ENCODE data around the gene METTL1. TPM values are rescaled to one million over a fixed set of nuclear protein-coding genes. Genes with fewer than 3 reads are reported as not detected.

Gene METTL1
- total and polyA plus RNA-seq, 2 donors (not counting 1 experiment from before 2014, with no cell fraction given): 9.1 to 9.2 TPM

DNA sequence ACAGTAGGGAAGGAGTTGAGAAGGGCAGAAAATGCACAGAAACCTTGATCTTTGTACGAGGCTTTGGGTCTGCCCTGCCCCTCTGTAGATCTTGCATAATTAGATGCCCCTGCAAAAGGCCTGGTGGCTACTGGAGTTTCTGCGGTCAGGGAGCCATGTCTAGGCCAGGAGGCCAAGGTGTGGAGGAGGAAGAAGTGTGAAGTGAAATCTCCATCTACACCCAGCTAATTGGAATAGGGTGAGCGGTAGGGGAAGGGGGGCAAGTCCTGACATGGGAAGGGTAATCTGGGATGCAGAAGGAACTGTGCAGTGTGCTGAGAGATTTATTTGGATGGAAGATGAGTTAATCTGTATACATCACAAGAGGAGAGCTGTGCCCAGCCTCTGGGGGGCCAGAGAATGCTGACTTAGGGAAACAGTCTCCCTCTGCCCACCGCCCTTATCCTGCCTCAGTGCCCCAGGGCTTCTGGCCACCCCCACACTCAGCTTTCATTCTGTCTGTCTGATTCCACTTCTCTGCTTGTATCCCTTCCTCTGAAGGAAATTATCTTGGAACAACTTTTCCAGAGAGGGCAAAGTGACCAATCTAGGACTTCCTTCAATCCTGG, 10.4 kb downstream of the METTL1 start:
- CTCF ChIA-PET: interaction anchor here (0.7 to 2.1 kb wide), 5 partner anchors 11 to 26 kb away, joined by 3 to 9 read pairs (median 6); partner anchors contain the start of genes EEF1AKMT3, METTL1, TSFM and TSPAN31
- no peak for ATAC-seq (ENCODE audit: low read depth)
- H3K9me3 Mint-ChIP-seq (ENCODE audit: insufficient read depth): no peaks in the 10 kb centered on the region
- Histone ChIP-seq H3K9ac (ENCODE audit: low read length) (no peak overlapping the region), H3K27me3 (replicated peaks in 1 of 4; ENCODE audit: control extremely low read depth in 1 of 4, control insufficient read depth in 3 of 4, insufficient read depth in 4 of 4, low read length in 3 of 4) (peaks cover 0 to 26% (median 14%) of the 10 kb centered on the region in 4 experiments), H2AFZ (ENCODE audit: insufficient read depth, low read depth, low read length, poor library complexity, severe bottlenecking) (no peak overlapping the region), H3K36me3 (replicated peaks in 1 of 2; ENCODE audit: control extremely low read depth in 1 of 2, control insufficient read depth in 1 of 2, extremely low read depth in 1 of 2, insufficient read depth in 2 of 2, low read length in 1 of 2) (peaks cover 1 to 41% of the 10 kb centered on the region in 2 experiments), H3K9me3 (ENCODE audit: control extremely low read depth in 1 of 3, control insufficient read depth in 2 of 3, insufficient read depth in 1 of 3, low read length in 2 of 3) (peaks cover 0 to 9% (median 0%) of the 10 kb centered on the region in 3 donors), H3K79me2 (ENCODE audit: control insufficient read depth, insufficient read depth, low read length) (peaks cover 65% of the 10 kb centered on the region), H3K4me2 (replicated peaks; ENCODE audit: low read depth, low read length, poor library complexity, severe bottlenecking) (no peak overlapping the region), H3K27ac (ENCODE audit: low read length in 2 of 2) (no peak overlapping the region), H4K20me1 (ENCODE audit: control insufficient read depth, insufficient read depth, low read length, poor library complexity, severe bottlenecking) (peaks cover 72% of the 10 kb centered on the region), H3K4me1 (ENCODE audit: control insufficient read depth in 2 of 2, insufficient read depth in 2 of 2, low read length in 2 of 2) (peaks cover 33 to 45% of the 10 kb centered on the region in 2 donors), H3K4me3 (ENCODE audit: control extremely low read depth in 1 of 5, extremely low read depth in 1 of 5, insufficient read depth in 1 of 5, low read depth in 2 of 5, low read length in 4 of 5) (no peak overlapping the region)
- H3K4me3 Mint-ChIP-seq: no peak overlapping the region
- TF ChIP-seq CTCF (IDR thresholded peaks at IDR 0.05) (no peak), EZH2 (IDR thresholded peaks at IDR 0.05; ENCODE audit: borderline replicate concordance, insufficient read depth, low read depth, low read length, poor library complexity, severe bottlenecking) (no peak)
- no peak overlapping the region for H3K27ac Mint-ChIP-seq
- POLR2A ChIA-PET: interaction anchor here (0.6 kb wide), 1 partner anchor 56 kb away, joined by 3 read pairs; no protein-coding TSS in a partner anchor
- peaks cover 49% of the 10 kb centered on the region for H3K4me1 Mint-ChIP-seq
- DNase-seq: no peak
- intact Hi-C loops (cut with micrococcal nuclease): no loop called here
- H3K27me3 Mint-ChIP-seq: peaks cover 21% of the 10 kb centered on the region
- WGBS (ENCODE audit: insufficient coverage): 81% methylated on average over 2 of the region's 4 CpGs

GRCh38 chr12:57760347-57760982, 11.4 kb downstream of the METTL1 start:
- TF ChIP-seq CTCF (IDR thresholded peaks at IDR 0.05) (no peak), EZH2 (IDR thresholded peaks at IDR 0.05; ENCODE audit: borderline replicate concordance, insufficient read depth, low read depth, low read length, poor library complexity, severe bottlenecking) (no peak)
- H3K4me2 ChIP-seq (replicated peaks; ENCODE audit: low read depth, low read length, poor library complexity, severe bottlenecking): no peak overlapping the region
- H3K27me3 ChIP-seq (replicated peaks in 1 of 4; ENCODE audit: control extremely low read depth in 1 of 4, control insufficient read depth in 3 of 4, insufficient read depth in 4 of 4, low read length in 3 of 4): peaks cover 0 to 16% (median 7%) of the 10 kb centered on the region in 4 experiments
- H3K27me3 Mint-ChIP-seq: peaks cover 14% of the 10 kb centered on the region
- H3K4me3 Mint-ChIP-seq: no peak overlapping the region
- 100% methylated on average over 1 of the region's 3 CpGs for WGBS (ENCODE audit: insufficient coverage)
- peaks cover 47% of the 10 kb centered on the region for H3K4me1 Mint-ChIP-seq
- intact Hi-C loops (cut with micrococcal nuclease): no loop called here
- no peak overlapping the region for H3K27ac Mint-ChIP-seq
- peaks cover 65% of the 10 kb centered on the region for H3K79me2 ChIP-seq (ENCODE audit: control insufficient read depth, insufficient read depth, low read length)
- no peak overlapping the region for H2AFZ ChIP-seq (ENCODE audit: insufficient read depth, low read depth, low read length, poor library complexity, severe bottlenecking)
- ChIA-PET CTCF (interaction anchor here (0.6 to 2.1 kb wide), 11 partner anchors 12 to 172 kb away, joined by 3 to 9 read pairs (median 5); partner anchors contain the start of genes EEF1AKMT3 and METTL1), POLR2A (no interaction called here)
- H3K4me3 ChIP-seq (ENCODE audit: control extremely low read depth in 1 of 5, extremely low read depth in 1 of 5, insufficient read depth in 1 of 5, low read depth in 2 of 5, low read length in 4 of 5): no peak overlapping the region
- ATAC-seq (ENCODE audit: low read depth): no peak
- no peak for DNase-seq
- peaks cover 0 to 6% (median 0%) of the 10 kb centered on the region in 3 donors for H3K9me3 ChIP-seq (ENCODE audit: control extremely low read depth in 1 of 3, control insufficient read depth in 2 of 3, insufficient read depth in 1 of 3, low read length in 2 of 3)
- peaks cover 1 to 41% of the 10 kb centered on the region in 2 experiments for H3K36me3 ChIP-seq (replicated peaks in 1 of 2; ENCODE audit: control extremely low read depth in 1 of 2, control insufficient read depth in 1 of 2, extremely low read depth in 1 of 2, insufficient read depth in 2 of 2, low read length in 1 of 2)
- peaks cover 26 to 42% of the 10 kb centered on the region in 2 donors for H3K4me1 ChIP-seq (ENCODE audit: control insufficient read depth in 2 of 2, insufficient read depth in 2 of 2, low read length in 2 of 2)
- H3K9ac ChIP-seq (ENCODE audit: low read length): no peak overlapping the region
- H3K27ac ChIP-seq (ENCODE audit: low read length in 2 of 2): no peak overlapping the region
- H4K20me1 ChIP-seq (ENCODE audit: control insufficient read depth, insufficient read depth, low read length, poor library complexity, severe bottlenecking): peaks cover 79% of the 10 kb centered on the region
- no peaks in the 10 kb centered on the region for H3K9me3 Mint-ChIP-seq (ENCODE audit: insufficient read depth)
